Muscle of leg (tissue), 11 donors: ENCODE data around the gene PCBP3. TPM values are rescaled to one million over a fixed set of nuclear protein-coding genes. Genes with fewer than 3 reads are reported as not detected.

ENCODE experiments used
- DNase-seq: peaks from one replicate; pipeline ENCODE4 v3.0.0; 2013
- H3K27ac ChIP-seq: one replicate; pipeline ENCODE4 v1.5.1; 2013; ENCODE audit warnings: mild to moderate bottlenecking, low read length, control low read depth
- H3K27me3 ChIP-seq: one replicate; pipeline ENCODE4 v1.6.1; 2013; ENCODE audit warnings: low read length; ENCODE audit not compliant: control insufficient read depth, insufficient read depth
- H3K36me3 ChIP-seq: one replicate; pipeline ENCODE4 v1.6.1; 2013; ENCODE audit warnings: low read length; ENCODE audit not compliant: control insufficient read depth, insufficient read depth
- H3K4me1 ChIP-seq: one replicate; pipeline ENCODE4 v1.6.1; 2013; ENCODE audit warnings: low read length; ENCODE audit not compliant: control insufficient read depth, insufficient read depth
- H3K4me3 ChIP-seq: one replicate; pipeline ENCODE4 v1.5.1; 2013; ENCODE audit warnings: low read length, control low read depth
- H3K9me3 ChIP-seq: replicated peaks from 2 replicates; pipeline ENCODE4 v1.6.1; 2013; ENCODE audit warnings: low read depth, low read length; ENCODE audit not compliant: control insufficient read depth
- WGBS: methylation state at CpG from one replicate; pipeline ENCODE4 v1.1.5; 2013; ENCODE audit warnings: missing lambda C conversion rate; ENCODE audit not compliant: insufficient coverage; 5-methylcytosine and 5-hydroxymethylcytosine counted together
- polyA plus RNA-seq, 8 donors: library from polyadenylated mRNA; unstranded; fragments of 120-200 nt; gene quantifications; one replicate each; pipeline versions ENCODE4 v1.2.1 to v1.2.3, GENCODE V29; 2013; ENCODE audit warnings: inconsistent platforms in 1 of 8, low replicate concordance in 1 of 8; ENCODE audit not compliant: insufficient read length in 8 of 8, insufficient read depth in 1 of 8
- total RNA-seq: library from RNA; stranded (reverse); fragments of 120-200 nt; gene quantifications from one replicate; pipeline ENCODE4 v1.2.4, GENCODE V29; 2013

PCBP3 gene
- total and polyA plus RNA-seq, 9 donors, result 0.76 to 2.3 (median 1.2) TPM

- Histone ChIP-seq H3K27ac (no peak overlapping the region), H3K9me3 (peaks cover 2% of the 10 kb centered on the region), H3K4me3 (no peak overlapping the region), H3K27me3 (no peaks in the 10 kb centered on the region), H3K36me3 (no peaks in the 10 kb centered on the region), H3K4me1 (peaks cover 1% of the 10 kb centered on the region)
- no peak for DNase-seq
- WGBS, result no CpG with 5 or more reads among the region's 1 CpG
Measured at GRCh38 chr21:45753445-45753844, 109.9 kb downstream of the PCBP3 start.

GRCh38 chr21:45756029-45756428, 112.5 kb downstream of the PCBP3 start:
- no peaks in the 10 kb centered on the region for H3K27me3 ChIP-seq
- WGBS, result no CpG with 5 or more reads among the region's 1 CpG
- DNase-seq, result no peak
- no peak overlapping the region for H3K4me3 ChIP-seq
- no peaks in the 10 kb centered on the region for H3K36me3 ChIP-seq
- H3K9me3 ChIP-seq, result peaks cover 2% of the 10 kb centered on the region
- H3K4me1 ChIP-seq, result no peaks in the 10 kb centered on the region
- H3K27ac ChIP-seq, result no peak overlapping the region

- Histone ChIP-seq H3K36me3 (no peaks in the 10 kb centered on the region), H3K9me3 (peaks cover 2% of the 10 kb centered on the region), H3K4me3 (no peak overlapping the region), H3K27me3 (no peaks in the 10 kb centered on the region), H3K4me1 (no peaks in the 10 kb centered on the region), H3K27ac (no peak overlapping the region)
- WGBS, result no CpG with 5 or more reads among the region's 2 CpGs
- DNase-seq, result no peak
Measured at GRCh38 chr21:45756669-45757068, 113.1 kb downstream of the PCBP3 start.

GRCh38 chr21:45761704-45762103, 118.2 kb downstream of the PCBP3 start:
- no peak overlapping the region for H3K27ac ChIP-seq
- H3K36me3 ChIP-seq, result no peaks in the 10 kb centered on the region
- H3K4me3 ChIP-seq, result no peak overlapping the region
- 93% methylated on average over 8 of the region's 11 CpGs for WGBS
- no peaks in the 10 kb centered on the region for H3K27me3 ChIP-seq
- DNase-seq, result no peak
- no peaks in the 10 kb centered on the region for H3K9me3 ChIP-seq
- H3K4me1 ChIP-seq, result peaks cover 11% of the 10 kb centered on the region

- H3K9me3 ChIP-seq, result no peaks in the 10 kb centered on the region
- WGBS, result 80% methylated on average over 19 of the region's 19 CpGs
- H3K4me3 ChIP-seq, result no peak overlapping the region
- peaks cover 17% of the 10 kb centered on the region for H3K4me1 ChIP-seq
- DNase-seq, result no peak
- H3K27ac ChIP-seq, result no peak overlapping the region
- no peaks in the 10 kb centered on the region for H3K36me3 ChIP-seq
- H3K27me3 ChIP-seq, result no peaks in the 10 kb centered on the region
Measured at GRCh38 chr21:45763074-45763473, 119.5 kb downstream of the PCBP3 start.

GRCh38 chr21:45763506-45763905, 120.0 kb downstream of the PCBP3 start:
- WGBS, result 93% methylated on average over 18 of the region's 20 CpGs
- Histone ChIP-seq H3K4me1 (peaks cover 21% of the 10 kb centered on the region), H3K27ac (no peak overlapping the region), H3K9me3 (no peaks in the 10 kb centered on the region), H3K4me3 (no peak overlapping the region), H3K36me3 (no peaks in the 10 kb centered on the region), H3K27me3 (no peaks in the 10 kb centered on the region)
- DNase-seq, result no peak

- H3K4me1 ChIP-seq, result peaks cover 22% of the 10 kb centered on the region
- no peaks in the 10 kb centered on the region for H3K36me3 ChIP-seq
- H3K27me3 ChIP-seq, result no peaks in the 10 kb centered on the region
- no peak for DNase-seq
- 70% methylated on average over 7 of the region's 9 CpGs for WGBS
- H3K9me3 ChIP-seq, result no peaks in the 10 kb centered on the region
- H3K27ac ChIP-seq, result no peak overlapping the region
- H3K4me3 ChIP-seq, result no peak overlapping the region
Measured at GRCh38 chr21:45764792-45765191, 121.3 kb downstream of the PCBP3 start.

GRCh38 chr21:45765375-45765774, 121.8 kb downstream of the PCBP3 start:
- H3K4me1 ChIP-seq, result peaks cover 22% of the 10 kb centered on the region
- H3K27me3 ChIP-seq, result no peaks in the 10 kb centered on the region
- no peak for DNase-seq
- H3K27ac ChIP-seq, result no peak overlapping the region
- WGBS, result 85% methylated on average over 9 of the region's 12 CpGs
- H3K9me3 ChIP-seq, result no peaks in the 10 kb centered on the region
- H3K36me3 ChIP-seq, result no peaks in the 10 kb centered on the region
- H3K4me3 ChIP-seq, result no peak overlapping the region

GRCh38 chr21:45766055-45766454, 122.5 kb downstream of the PCBP3 start:
- H3K4me1 ChIP-seq, result peaks cover 22% of the 10 kb centered on the region
- WGBS, result 86% methylated on average over 7 of the region's 14 CpGs
- H3K36me3 ChIP-seq, result no peaks in the 10 kb centered on the region
- no peaks in the 10 kb centered on the region for H3K27me3 ChIP-seq
- no peak for DNase-seq
- no peaks in the 10 kb centered on the region for H3K9me3 ChIP-seq
- H3K4me3 ChIP-seq, result no peak overlapping the region
- no peak overlapping the region for H3K27ac ChIP-seq

- Histone ChIP-seq H3K36me3 (no peaks in the 10 kb centered on the region), H3K4me3 (no peak overlapping the region), H3K9me3 (no peaks in the 10 kb centered on the region), H3K27ac (no peak overlapping the region), H3K4me1 (peaks cover 22% of the 10 kb centered on the region), H3K27me3 (no peaks in the 10 kb centered on the region)
- peak; percentile 69 for DNase-seq
- WGBS, result 69% methylated on average over 2 of the region's 5 CpGs
Measured at GRCh38 chr21:45766501-45766900, 123.0 kb downstream of the PCBP3 start.
